GM23248 (cell line): ENCODE results near the gene SPEF2. TPM values are rescaled to one million over a fixed set of nuclear protein-coding genes. Genes with fewer than 3 reads are reported as not detected.
A peak's percentile ranks its signal among the peaks of the same experiment; 100 is the strongest.

Experiments
- DNase-seq: peaks from one replicate; pipeline ENCODE4 v3.0.0-alpha.2; 2015
- H2AFZ ChIP-seq: fragments of 200-600 bp; sonication (generic); 2 replicates; pipeline ENCODE4 v1.6.1; 2016; ENCODE audit warnings: antibody characterized with exemption
- H3F3A ChIP-seq: fragments of 200-600 bp; sonication (generic); 2 replicates; pipeline ENCODE4 v1.6.1; 2016; ENCODE audit warnings: mild to moderate bottlenecking, antibody characterized with exemption, mixed run types; ENCODE audit not compliant: insufficient read depth
- H3K27ac ChIP-seq: fragments of 200-600 bp; sonication (generic); 2 replicates; pipeline ENCODE4 v1.5.1; 2016; ENCODE audit warnings: mild to moderate bottlenecking
- H3K27me3 ChIP-seq: fragments of 200-600 bp; sonication (generic); replicated peaks from 2 replicates; pipeline ENCODE4 v1.6.1; 2016; ENCODE audit warnings: mild to moderate bottlenecking; ENCODE audit not compliant: insufficient read depth
- H3K36me3 ChIP-seq: fragments of 200-600 bp; sonication (generic); 2 replicates; pipeline ENCODE4 v1.6.1; 2016; ENCODE audit warnings: low read depth, mild to moderate bottlenecking
- H3K4me1 ChIP-seq: fragments of 200-600 bp; sonication (generic); 2 replicates; pipeline ENCODE4 v1.6.1; 2016; ENCODE audit warnings: mild to moderate bottlenecking; ENCODE audit not compliant: insufficient read depth
- H3K4me2 ChIP-seq: fragments of 200-600 bp; sonication (generic); one replicate; pipeline ENCODE4 v1.6.1; 2016; ENCODE audit warnings: mild to moderate bottlenecking; ENCODE audit not compliant: unreplicated experiment
- H3K4me3 ChIP-seq: fragments of 200-600 bp; sonication (generic); 2 replicates; pipeline ENCODE4 v1.5.1; 2016; ENCODE audit warnings: mild to moderate bottlenecking
- H3K79me2 ChIP-seq: fragments of 200-600 bp; sonication (generic); 2 replicates; pipeline ENCODE4 v1.6.1; 2016; ENCODE audit warnings: mild to moderate bottlenecking; ENCODE audit not compliant: insufficient read depth
- H3K9ac ChIP-seq: fragments of 200-600 bp; sonication (generic); 2 replicates; pipeline ENCODE4 v1.6.1; 2016; ENCODE audit warnings: mild to moderate bottlenecking
- H3K9me2 ChIP-seq: fragments of 200-600 bp; sonication (generic); 2 replicates; pipeline ENCODE4 v1.6.1; 2016; ENCODE audit warnings: mixed run types, mild to moderate bottlenecking, moderate library complexity; ENCODE audit not compliant: insufficient read depth
- H3K9me3 ChIP-seq: fragments of 200-600 bp; sonication (generic); one replicate; pipeline ENCODE4 v1.6.1; 2017; ENCODE audit warnings: low read depth
- H4K20me1 ChIP-seq: fragments of 200-600 bp; sonication (generic); 2 replicates; pipeline ENCODE4 v1.6.0; 2016; ENCODE audit not compliant: insufficient read depth
- EZH2 ChIP-seq: fragments of 200-600 bp; sonication (generic); IDR thresholded peaks from 2 replicates; pipeline ENCODE4 v1.6.1; 2018; ENCODE audit warnings: antibody characterized with exemption, mild to moderate bottlenecking; ENCODE audit not compliant: insufficient read depth, poor library complexity, severe bottlenecking
- EZH2phosphoT487 ChIP-seq: fragments of 200-600 bp; sonication (generic); IDR thresholded peaks from 2 replicates; pipeline ENCODE4 v1.6.1; 2018; ENCODE audit warnings: antibody characterized with exemption, moderate library complexity, mild to moderate bottlenecking, low read depth; ENCODE audit not compliant: insufficient read depth
- WGBS, 2 experiments: methylation state at CpG; one replicate each; pipeline ENCODE4 v1.1.6; 2015 to 2017; ENCODE audit warnings: low lambda C conversion rate in 2 of 2, low coverage in 1 of 2; ENCODE audit errors: missing lambda C conversion rate in 2 of 2; 5-methylcytosine and 5-hydroxymethylcytosine counted together
- in situ Hi-C: fragments of 300-500 bp; cut with MboI; formaldehyde crosslinking; loops from 2 replicates; pipeline ENCODE4 v1.15.0; 2020
- polyA plus RNA-seq: library from polyadenylated mRNA; unstranded; fragments of >200 nt; fragmentation: Nextera tagmentation; extraction: Ambion mirVana; gene quantifications from 2 replicates; pipeline ENCODE4 v1.2.1, GENCODE V29; 2016
- total RNA-seq: library from RNA; depleted of rRNA; stranded (reverse); fragments of >200 nt; shearing (Covaris generic); gene quantifications from 2 replicates; pipeline ENCODE4 v1.2.3, GENCODE V29; 2014

The SPEF2 gene
- total and polyA plus RNA-seq, 2 experiments from 2014 or later = 5.3 to 6.7 TPM

- peak; percentile 73 for DNase-seq
- Histone ChIP-seq H3K36me3 (no peaks in the 10 kb centered on the region), H3K9ac (no peak overlapping the region), H3K4me1 (peaks cover 16% of the 10 kb centered on the region), H3K27ac (peak overlapping the region; percentile 56), H2AFZ (no peak overlapping the region), H3K4me3 (no peak overlapping the region), H3K4me2 (peak overlapping the region; percentile 34), H3K9me3 (no peaks in the 10 kb centered on the region), H3K27me3 (no peaks in the 10 kb centered on the region), H4K20me1 (no peaks in the 10 kb centered on the region), H3F3A (peaks cover 5% of the 10 kb centered on the region; the same call in 1 of the 2 replicates), H3K9me2 (no peaks in the 10 kb centered on the region), H3K79me2 (no peaks in the 10 kb centered on the region)
- WGBS, 2 experiments = 17 to 20% methylated on average over 5 of the region's 5 CpGs
- in situ Hi-C loops = no loop called here
- TF ChIP-seq EZH2 (no peak), EZH2phosphoT487 (no peak)
Measured at GRCh38 chr5:35741126-35741716, 123.6 kb downstream of the SPEF2 start.

GRCh38 chr5:35741971-35742370 is 124.3 kb downstream of the SPEF2 start:
- in situ Hi-C loops = no loop called here
- H3K4me2 ChIP-seq = peak overlapping the region; percentile 37
- H3K4me1 ChIP-seq = peaks cover 16% of the 10 kb centered on the region
- H3F3A ChIP-seq = peaks cover 5% of the 10 kb centered on the region; the same call in 1 of the 2 replicates
- H2AFZ ChIP-seq = no peak overlapping the region
- TF ChIP-seq EZH2phosphoT487 (no peak), EZH2 (no peak)
- no peaks in the 10 kb centered on the region for H3K27me3 ChIP-seq
- no peaks in the 10 kb centered on the region for H3K36me3 ChIP-seq
- H3K9ac ChIP-seq = no peak overlapping the region
- DNase-seq = peak; percentile 40
- H3K27ac ChIP-seq = peak overlapping the region; percentile 56
- no peaks in the 10 kb centered on the region for H3K9me3 ChIP-seq
- no peaks in the 10 kb centered on the region for H3K79me2 ChIP-seq
- H4K20me1 ChIP-seq = no peaks in the 10 kb centered on the region
- 80 to 86% methylated on average over 1 of the region's 1 CpG for WGBS, 2 experiments
- no peaks in the 10 kb centered on the region for H3K9me2 ChIP-seq
- H3K4me3 ChIP-seq = no peak overlapping the region

DNA sequence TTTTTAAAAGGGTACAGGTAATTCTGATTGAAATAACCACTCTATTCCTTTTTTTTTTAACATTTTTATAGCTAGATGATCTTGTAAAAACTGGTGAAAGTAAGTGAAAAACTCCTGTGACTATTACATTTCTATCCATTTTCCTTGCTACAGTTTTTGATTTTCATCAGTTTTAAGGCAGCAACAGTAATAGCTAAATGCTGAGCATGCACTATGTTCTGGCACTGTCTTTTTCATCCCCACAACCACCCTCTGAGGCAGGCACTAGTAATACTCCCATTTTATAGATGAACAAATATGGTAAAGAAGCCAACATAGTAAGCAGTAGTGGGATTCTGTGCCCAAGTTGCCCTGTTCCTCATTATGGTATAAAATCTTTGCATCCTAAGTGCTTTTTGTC is 126.0 kb downstream of the SPEF2 start:
- Histone ChIP-seq H3K27me3 (no peaks in the 10 kb centered on the region), H3K27ac (no peak overlapping the region), H3K4me2 (no peak overlapping the region), H3F3A (peaks cover 5% of the 10 kb centered on the region; the same call in 1 of the 2 replicates), H3K4me3 (no peak overlapping the region), H3K9me2 (no peaks in the 10 kb centered on the region), H3K4me1 (peaks cover 16% of the 10 kb centered on the region), H4K20me1 (no peaks in the 10 kb centered on the region), H3K79me2 (no peaks in the 10 kb centered on the region), H3K9me3 (no peaks in the 10 kb centered on the region), H2AFZ (no peak overlapping the region), H3K36me3 (no peaks in the 10 kb centered on the region), H3K9ac (no peak overlapping the region)
- DNase-seq = no peak
- in situ Hi-C loops = no loop called here
- no peak for TF ChIP-seq EZH2phosphoT487
- no peak for TF ChIP-seq EZH2

- Histone ChIP-seq H3F3A (peaks cover 5% of the 10 kb centered on the region; the same call in 1 of the 2 replicates), H3K4me3 (no peak overlapping the region), H3K9ac (no peak overlapping the region), H2AFZ (no peak overlapping the region), H3K36me3 (no peaks in the 10 kb centered on the region), H3K4me1 (peaks cover 16% of the 10 kb centered on the region), H3K27me3 (no peaks in the 10 kb centered on the region), H3K4me2 (no peak overlapping the region), H3K27ac (no peak overlapping the region), H3K79me2 (no peaks in the 10 kb centered on the region), H3K9me3 (no peaks in the 10 kb centered on the region), H4K20me1 (no peaks in the 10 kb centered on the region), H3K9me2 (no peaks in the 10 kb centered on the region)
- no peak for DNase-seq
- WGBS, 2 experiments = 95 to 96% methylated on average over 8 of the region's 8 CpGs
- in situ Hi-C loops = no loop called here
- TF ChIP-seq EZH2 (no peak), EZH2phosphoT487 (no peak)
Measured at GRCh38 chr5:35745193-35745592, 127.5 kb downstream of the SPEF2 start.
